Activated T-cell treated with anti-CD3 and anti-CD28 coated beads, Interleukin-2, amount 50 U/mL, for 48 hours (primary cell): ENCODE data around the gene REG3G.
"Not testable (repeated sequence)": the region's sequence is repeated elsewhere in the genome, so short reads cannot be mapped to it uniquely, and the experiment has no call there.

Experiments used
- DNase-seq, 2 experiments: peaks; one replicate each; pipeline ENCODE4 v3.0.0-alpha.2; 2020

Gene REG3G

GRCh38 chr2:79026061-79026460, 559 bp downstream of the REG3G start:
- no peak for DNase-seq

- no peak for DNase-seq
Measured at GRCh38 chr2:79039944-79040343, 14.4 kb downstream of the REG3G start.

- DNase-seq = no peak
Measured at GRCh38 chr2:79041032-79041448, 15.5 kb downstream of the REG3G start.

- not testable (repeated sequence) for DNase-seq
Measured at GRCh38 chr2:79053486-79053885, 28.0 kb downstream of the REG3G start.

- DNase-seq = not testable (repeated sequence)
Measured at GRCh38 chr2:79054769-79055168, 29.3 kb downstream of the REG3G start.

GRCh38 chr2:79065201-79065600, 39.7 kb downstream of the REG3G start:
- no peak for DNase-seq

GRCh38 chr2:79071078-79071477, 45.6 kb downstream of the REG3G start:
- no peak for DNase-seq
